HepG2 (cell line): ENCODE data around the gene TRA2B. TPM values are rescaled to one million over a fixed set of nuclear protein-coding genes. Genes with fewer than 3 reads are reported as not detected.

Experiments used
- ATF5 ChIP-seq: sonication (generic); formaldehyde crosslinking; IDR thresholded peaks from 2 replicates; pipeline ENCODE4 v1.4.0; 2020; ENCODE audit warnings: mild to moderate bottlenecking, low read depth, missing genetic modification reagents
- HINFP ChIP-seq: sonication (generic); formaldehyde crosslinking; IDR thresholded peaks from 2 replicates; pipeline ENCODE4 v1.4.0; 2020; ENCODE audit warnings: low read depth, mild to moderate bottlenecking, missing genetic modification reagents
- KAT8 ChIP-seq: IDR thresholded peaks from 2 replicates; pipeline ENCODE4 v1.6.1; 2016; ENCODE audit warnings: missing genetic modification reagents, missing compliant biosample characterization
- MED8 ChIP-seq: sonication (generic); formaldehyde crosslinking; IDR thresholded peaks from 2 replicates; pipeline ENCODE4 v1.8.1; 2023; ENCODE audit warnings: mild to moderate bottlenecking, missing genetic modification reagents; ENCODE audit not compliant: insufficient replicate concordance
- RCOR2 ChIP-seq: IDR thresholded peaks from 2 replicates; pipeline ENCODE4 v1.6.1; 2016; ENCODE audit warnings: missing biosample characterization, missing genetic modification reagents
- SALL2 ChIP-seq: sonication (generic); formaldehyde crosslinking; IDR thresholded peaks from 2 replicates; pipeline ENCODE4 v1.8.1; 2023; ENCODE audit warnings: mild to moderate bottlenecking, missing genetic modification reagents, inconsistent platforms
- ZBTB38 ChIP-seq: sonication (generic); formaldehyde crosslinking; IDR thresholded peaks from 2 replicates; pipeline ENCODE4 v1.5.1; 2020; ENCODE audit warnings: mild to moderate bottlenecking, missing genetic modification reagents
- ZKSCAN8 ChIP-seq: IDR thresholded peaks from 2 replicates; pipeline ENCODE4 v1.6.1; 2016; ENCODE audit warnings: borderline replicate concordance, missing genetic modification reagents, missing compliant biosample characterization
- ZMYM2 ChIP-seq: sonication (generic); formaldehyde crosslinking; IDR thresholded peaks from 2 replicates; pipeline ENCODE4 v1.8.0; 2022; ENCODE audit warnings: mild to moderate bottlenecking, missing genetic modification reagents
- ZNF557 ChIP-seq: sonication (generic); formaldehyde crosslinking; IDR thresholded peaks from 2 replicates; pipeline ENCODE4 v1.4.0; 2020; ENCODE audit warnings: missing genetic modification reagents
- ZNF598 ChIP-seq: sonication (generic); formaldehyde crosslinking; IDR thresholded peaks from 2 replicates; pipeline ENCODE4 v1.5.1; 2020; ENCODE audit warnings: mild to moderate bottlenecking, missing genetic modification reagents, borderline replicate concordance
- polyA plus RNA-seq, 8 experiments: library from polyadenylated mRNA; depleted of rRNA in 3 of 8; stranded (reverse) in 7 of 8; unstranded in 1 of 8; fragments of >200 nt; fragmentation: Illumina TruSeq in 4 of 8; extraction: Trizol in 4 of 8; gene quantifications; 2 replicates each; pipeline versions ENCODE4 v1.2.1 to v1.2.3, GENCODE V29; 2011 to 2016; ENCODE audit warnings: low read depth in 4 of 8, missing spikeins in 1 of 8, mixed read lengths in 1 of 8; ENCODE audit not compliant: insufficient read depth in 1 of 8
- total RNA-seq, 5 experiments: library from RNA; depleted of rRNA; stranded (reverse); fragments of >200 nt; fragmentation: Illumina TruSeq; extraction: Trizol; gene quantifications; 2 replicates each; pipeline ENCODE4 v1.2.3, GENCODE V29; 2016; ENCODE audit warnings: low read depth in 1 of 5
- TF ChIP-seq, protein P1 (sequence below): sonication (generic); formaldehyde crosslinking; IDR thresholded peaks from 2 replicates; pipeline ENCODE4 v1.5.0; 2020; ENCODE audit warnings: mild to moderate bottlenecking, missing genetic modification reagents
- TF ChIP-seq, protein P2 (sequence below): IDR thresholded peaks from 2 replicates; pipeline ENCODE4 v1.6.1; 2018; ENCODE audit warnings: missing genetic modification reagents, mild to moderate bottlenecking, missing compliant biosample characterization
- TF ChIP-seq, protein P3 (sequence below), 2 experiments: fragments of 450-650 bp in 1 of 2; sonication (generic) in 1 of 2; formaldehyde crosslinking in 1 of 2; IDR thresholded peaks; 2 replicates each; pipeline versions ENCODE4 v1.6.1 to v1.8.0; 2016 to 2022; ENCODE audit warnings: antibody characterized with exemption in 1 of 2, mild to moderate bottlenecking in 1 of 2, missing genetic modification reagents in 1 of 2

The TRA2B gene
- total and polyA plus RNA-seq, 2 of the 13 experiments (the other 11 are each of a cell fraction or from before 2014, with no cell fraction given): 105 to 241 TPM

DNA sequence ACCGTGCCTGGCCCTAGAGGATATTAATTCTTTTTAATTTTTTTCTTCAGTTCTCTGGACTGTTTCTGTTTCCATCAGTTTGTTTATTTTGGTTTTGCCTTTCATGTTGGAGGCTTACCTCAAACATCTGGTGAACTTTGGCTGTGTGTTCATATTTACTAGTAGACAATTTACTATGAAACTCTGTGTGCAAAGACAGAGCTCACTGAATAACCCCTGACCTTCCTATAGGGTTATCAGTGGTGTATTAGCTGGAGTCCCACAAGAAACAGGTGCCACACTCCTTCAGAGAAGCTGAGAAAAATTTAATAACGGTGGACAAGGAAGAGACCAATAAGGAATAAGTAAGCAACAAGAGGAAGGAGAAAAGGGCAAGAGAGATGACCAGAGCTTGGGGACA is 28.8 kb upstream of the TRA2B start (continued):
- no peak for TF ChIP-seq HINFP (CRISPR knock-in tag)
- peak; percentile 69 for TF ChIP-seq RCOR2 (CRISPR knock-in tag)
- TF ChIP-seq MED8 (CRISPR knock-in tag): no peak
- TF ChIP-seq KAT8 (CRISPR knock-in tag): peak; percentile 37; the same call in 1 of the 2 replicates
- TF ChIP-seq ZBTB38 (CRISPR knock-in tag): no peak
- no peak for TF ChIP-seq ATF5 (CRISPR knock-in tag)
- TF ChIP-seq ZKSCAN8 (CRISPR knock-in tag): no peak; the same call in 1 of the 2 replicates
- no peak for TF ChIP-seq ZNF598
- TF ChIP-seq, protein P1, sequence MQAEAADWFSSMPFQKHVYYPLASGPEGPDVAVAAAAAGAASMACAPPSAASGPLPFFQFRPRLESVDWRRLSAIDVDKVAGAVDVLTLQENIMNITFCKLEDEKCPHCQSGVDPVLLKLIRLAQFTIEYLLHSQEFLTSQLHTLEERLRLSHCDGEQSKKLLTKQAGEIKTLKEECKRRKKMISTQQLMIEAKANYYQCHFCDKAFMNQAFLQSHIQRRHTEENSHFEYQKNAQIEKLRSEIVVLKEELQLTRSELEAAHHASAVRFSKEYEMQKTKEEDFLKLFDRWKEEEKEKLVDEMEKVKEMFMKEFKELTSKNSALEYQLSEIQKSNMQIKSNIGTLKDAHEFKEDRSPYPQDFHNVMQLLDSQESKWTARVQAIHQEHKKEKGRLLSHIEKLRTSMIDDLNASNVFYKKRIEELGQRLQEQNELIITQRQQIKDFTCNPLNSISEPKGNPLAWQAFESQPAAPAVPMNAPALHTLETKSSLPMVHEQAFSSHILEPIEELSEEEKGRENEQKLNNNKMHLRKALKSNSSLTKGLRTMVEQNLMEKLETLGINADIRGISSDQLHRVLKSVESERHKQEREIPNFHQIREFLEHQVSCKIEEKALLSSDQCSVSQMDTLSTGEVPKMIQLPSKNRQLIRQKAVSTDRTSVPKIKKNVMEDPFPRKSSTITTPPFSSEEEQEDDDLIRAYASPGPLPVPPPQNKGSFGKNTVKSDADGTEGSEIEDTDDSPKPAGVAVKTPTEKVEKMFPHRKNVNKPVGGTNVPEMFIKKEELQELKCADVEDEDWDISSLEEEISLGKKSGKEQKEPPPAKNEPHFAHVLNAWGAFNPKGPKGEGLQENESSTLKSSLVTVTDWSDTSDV: no peak
- no peak for TF ChIP-seq ZNF557 (CRISPR knock-in tag)
- 0 out of 2 replicates have a peak, but pooled peaks have one; percentile 34 for TF ChIP-seq ZMYM2
- TF ChIP-seq, protein P2, sequence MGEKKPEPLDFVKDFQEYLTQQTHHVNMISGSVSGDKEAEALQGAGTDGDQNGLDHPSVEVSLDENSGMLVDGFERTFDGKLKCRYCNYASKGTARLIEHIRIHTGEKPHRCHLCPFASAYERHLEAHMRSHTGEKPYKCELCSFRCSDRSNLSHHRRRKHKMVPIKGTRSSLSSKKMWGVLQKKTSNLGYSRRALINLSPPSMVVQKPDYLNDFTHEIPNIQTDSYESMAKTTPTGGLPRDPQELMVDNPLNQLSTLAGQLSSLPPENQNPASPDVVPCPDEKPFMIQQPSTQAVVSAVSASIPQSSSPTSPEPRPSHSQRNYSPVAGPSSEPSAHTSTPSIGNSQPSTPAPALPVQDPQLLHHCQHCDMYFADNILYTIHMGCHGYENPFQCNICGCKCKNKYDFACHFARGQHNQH (CRISPR knock-in tag): peak; percentile 73; the same call in 1 of the 2 replicates
- TF ChIP-seq, protein P3, sequence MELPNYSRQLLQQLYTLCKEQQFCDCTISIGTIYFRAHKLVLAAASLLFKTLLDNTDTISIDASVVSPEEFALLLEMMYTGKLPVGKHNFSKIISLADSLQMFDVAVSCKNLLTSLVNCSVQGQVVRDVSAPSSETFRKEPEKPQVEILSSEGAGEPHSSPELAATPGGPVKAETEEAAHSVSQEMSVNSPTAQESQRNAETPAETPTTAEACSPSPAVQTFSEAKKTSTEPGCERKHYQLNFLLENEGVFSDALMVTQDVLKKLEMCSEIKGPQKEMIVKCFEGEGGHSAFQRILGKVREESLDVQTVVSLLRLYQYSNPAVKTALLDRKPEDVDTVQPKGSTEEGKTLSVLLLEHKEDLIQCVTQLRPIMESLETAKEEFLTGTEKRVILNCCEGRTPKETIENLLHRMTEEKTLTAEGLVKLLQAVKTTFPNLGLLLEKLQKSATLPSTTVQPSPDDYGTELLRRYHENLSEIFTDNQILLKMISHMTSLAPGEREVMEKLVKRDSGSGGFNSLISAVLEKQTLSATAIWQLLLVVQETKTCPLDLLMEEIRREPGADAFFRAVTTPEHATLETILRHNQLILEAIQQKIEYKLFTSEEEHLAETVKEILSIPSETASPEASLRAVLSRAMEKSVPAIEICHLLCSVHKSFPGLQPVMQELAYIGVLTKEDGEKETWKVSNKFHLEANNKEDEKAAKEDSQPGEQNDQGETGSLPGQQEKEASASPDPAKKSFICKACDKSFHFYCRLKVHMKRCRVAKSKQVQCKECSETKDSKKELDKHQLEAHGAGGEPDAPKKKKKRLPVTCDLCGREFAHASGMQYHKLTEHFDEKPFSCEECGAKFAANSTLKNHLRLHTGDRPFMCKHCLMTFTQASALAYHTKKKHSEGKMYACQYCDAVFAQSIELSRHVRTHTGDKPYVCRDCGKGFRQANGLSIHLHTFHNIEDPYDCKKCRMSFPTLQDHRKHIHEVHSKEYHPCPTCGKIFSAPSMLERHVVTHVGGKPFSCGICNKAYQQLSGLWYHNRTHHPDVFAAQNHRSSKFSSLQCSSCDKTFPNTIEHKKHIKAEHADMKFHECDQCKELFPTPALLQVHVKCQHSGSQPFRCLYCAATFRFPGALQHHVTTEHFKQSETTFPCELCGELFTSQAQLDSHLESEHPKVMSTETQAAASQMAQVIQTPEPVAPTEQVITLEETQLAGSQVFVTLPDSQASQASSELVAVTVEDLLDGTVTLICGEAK (IDR thresholded peaks at IDR 0.05): no peak
- TF ChIP-seq, protein P3 (CRISPR knock-in tag; IDR thresholded peaks at IDR 0.05): no peak; the same call in 1 of the 2 replicates
- TF ChIP-seq SALL2: no peak
